ENCODE results near the gene FAM168A.

FAM168A gene

GRCh38 chr11:73612601-73613140 is 14.8 kb upstream of the FAM168A start:
- H3K27ac ChIP-seq (ENCODE audit: low read depth, low read length): no peak overlapping the region
- H3K9me3 ChIP-seq (ENCODE audit: control insufficient read depth, insufficient read depth, low read length): no peaks in the 10 kb centered on the region
- H3K4me1 ChIP-seq (ENCODE audit: control insufficient read depth, low read length): no peaks in the 10 kb centered on the region
- H3K36me3 ChIP-seq (ENCODE audit: control insufficient read depth, low read length): no peaks in the 10 kb centered on the region
- H3K4me3 ChIP-seq (ENCODE audit: low read length): no peak overlapping the region
- TF ChIP-seq EZH2phosphoT487 (IDR thresholded peaks at IDR 0.05; ENCODE audit: borderline replicate concordance, low read length) (no peak), CTCF (IDR thresholded peaks at IDR 0.05; ENCODE audit: low read depth, low read length, poor library complexity, severe bottlenecking) (no peak)
- H4K20me1 ChIP-seq (ENCODE audit: control insufficient read depth, insufficient read depth, low read depth, low read length): no peaks in the 10 kb centered on the region
- no peak overlapping the region for H3K4me2 ChIP-seq (ENCODE audit: low read length)
- no peaks in the 10 kb centered on the region for H3F3A ChIP-seq (ENCODE audit: control insufficient read depth, insufficient read depth)
- H3K79me2 ChIP-seq (ENCODE audit: control insufficient read depth, low read length): no peaks in the 10 kb centered on the region
- H3K27me3 ChIP-seq (ENCODE audit: control insufficient read depth, low read length): peaks cover 3% of the 10 kb centered on the region; the same call in 1 of the 2 replicates
- H3K9me2 ChIP-seq (replicated peaks; ENCODE audit: control insufficient read depth, low read length): no peaks in the 10 kb centered on the region

GRCh38 chr11:73598719-73599379 is 937 bp upstream of the FAM168A start:
- Histone ChIP-seq H3K4me1 (ENCODE audit: control insufficient read depth, low read length) (peaks cover 40% of the 10 kb centered on the region), H3K79me2 (ENCODE audit: control insufficient read depth, low read length) (peaks cover 40% of the 10 kb centered on the region), H3K9me3 (ENCODE audit: control insufficient read depth, insufficient read depth, low read length) (no peaks in the 10 kb centered on the region), H4K20me1 (ENCODE audit: control insufficient read depth, insufficient read depth, low read depth, low read length) (0 out of 2 replicates have a peak, but pooled peaks cover 4% of the 10 kb centered on the region), H3K27ac (ENCODE audit: low read depth, low read length) (peak overlapping the region; percentile 80), H3K4me3 (ENCODE audit: low read length) (peak overlapping the region; percentile 88), H3F3A (ENCODE audit: control insufficient read depth, insufficient read depth) (peaks cover 17% of the 10 kb centered on the region), H3K9me2 (replicated peaks; ENCODE audit: control insufficient read depth, low read length) (no peaks in the 10 kb centered on the region), H3K27me3 (ENCODE audit: control insufficient read depth, low read length) (no peaks in the 10 kb centered on the region), H3K4me2 (ENCODE audit: low read length) (peak overlapping the region; percentile 88), H3K36me3 (ENCODE audit: control insufficient read depth, low read length) (no peaks in the 10 kb centered on the region)
- TF ChIP-seq CTCF (IDR thresholded peaks at IDR 0.05; ENCODE audit: low read depth, low read length, poor library complexity, severe bottlenecking) (no peak), EZH2phosphoT487 (IDR thresholded peaks at IDR 0.05; ENCODE audit: borderline replicate concordance, low read length) (no peak)

GRCh38 chr11:73597336-73597955 is 466 bp downstream of the FAM168A start:
- TF ChIP-seq EZH2phosphoT487 (IDR thresholded peaks at IDR 0.05; ENCODE audit: borderline replicate concordance, low read length) (no peak), CTCF (IDR thresholded peaks at IDR 0.05; ENCODE audit: low read depth, low read length, poor library complexity, severe bottlenecking) (no peak)
- Histone ChIP-seq H3K4me1 (ENCODE audit: control insufficient read depth, low read length) (peaks cover 54% of the 10 kb centered on the region), H3K27me3 (ENCODE audit: control insufficient read depth, low read length) (no peaks in the 10 kb centered on the region), H3K4me3 (ENCODE audit: low read length) (peak overlapping the region; percentile 88), H3K36me3 (ENCODE audit: control insufficient read depth, low read length) (no peaks in the 10 kb centered on the region; the same call in 1 of the 2 replicates), H3K9me2 (replicated peaks; ENCODE audit: control insufficient read depth, low read length) (no peaks in the 10 kb centered on the region), H3K4me2 (ENCODE audit: low read length) (peak overlapping the region; percentile 88), H3K9me3 (ENCODE audit: control insufficient read depth, insufficient read depth, low read length) (no peaks in the 10 kb centered on the region), H3K79me2 (ENCODE audit: control insufficient read depth, low read length) (peaks cover 54% of the 10 kb centered on the region), H4K20me1 (ENCODE audit: control insufficient read depth, insufficient read depth, low read depth, low read length) (0 out of 2 replicates have a peak, but pooled peaks cover 4% of the 10 kb centered on the region), H3F3A (ENCODE audit: control insufficient read depth, insufficient read depth) (peaks cover 29% of the 10 kb centered on the region), H3K27ac (ENCODE audit: low read depth, low read length) (peak overlapping the region; percentile 80)

Data from DOHH2 (cell line).